Effector memory CD4-positive, alpha-beta T cell (primary cell): ENCODE results near the gene TRNAU1AP.
A peak's percentile ranks its signal among the peaks of the same experiment; 100 is the strongest.

Experiments used
- DNase-seq, 3 donors: peaks; one replicate each; pipeline ENCODE4 v3.0.0-alpha.2; 2020
- H3K27ac ChIP-seq: 2 replicates; pipeline ENCODE4 v1.7.0; 2013; ENCODE audit warnings: mild to moderate bottlenecking, low read length, moderate library complexity; ENCODE audit not compliant: insufficient read depth, poor library complexity, severe bottlenecking
- H3K27me3 ChIP-seq: replicated peaks from 2 replicates; pipeline ENCODE4 v1.7.0; 2013; ENCODE audit warnings: mild to moderate bottlenecking, low read length; ENCODE audit not compliant: insufficient read depth, control insufficient read depth, poor library complexity, severe bottlenecking
- H3K36me3 ChIP-seq: 2 replicates; pipeline ENCODE4 v1.7.0; 2013; ENCODE audit warnings: mild to moderate bottlenecking, low read length, moderate library complexity; ENCODE audit not compliant: control insufficient read depth, insufficient read depth
- H3K4me1 ChIP-seq: 2 replicates; pipeline ENCODE4 v1.7.0; 2013; ENCODE audit warnings: low read length, mild to moderate bottlenecking; ENCODE audit not compliant: control insufficient read depth, insufficient read depth, poor library complexity, severe bottlenecking
- H3K4me3 ChIP-seq: 2 replicates; pipeline ENCODE4 v1.7.0; 2013; ENCODE audit warnings: low read length, low read depth, mild to moderate bottlenecking; ENCODE audit not compliant: insufficient read depth, poor library complexity, severe bottlenecking
- H3K9me3 ChIP-seq: 2 replicates; pipeline ENCODE4 v1.7.0; 2013; ENCODE audit warnings: mild to moderate bottlenecking, low read length, moderate library complexity; ENCODE audit not compliant: control insufficient read depth
- total RNA-seq, 3 donors: gene quantifications; one replicate each; lab custom pipeline; 2026; lab: John Stamatoyannopoulos, UW

Gene TRNAU1AP
- total RNA-seq = 17.8 to 23.2 (median 19.1) reads per million in 3 donors

- Histone ChIP-seq H3K36me3 (peaks cover 3% of the 10 kb centered on the region), H3K4me3 (peak within 1 kb of the TSS; percentile 88), H3K27ac (peak within 1 kb of the TSS; percentile 74), H3K9me3 (no peaks in the 10 kb centered on the region), H3K27me3 (no peaks in the 10 kb centered on the region), H3K4me1 (no peaks in the 10 kb centered on the region)
- DNase-seq = peak; percentile 94 to 95 (median 95)
Measured at GRCh38 chr1:28552758-28553663, at the start of gene TRNAU1AP. Gene TRNAU1AP (plus strand): TSS chr1:28553085. CDS start chr1:28553111, 26 bp downstream.

GRCh38 chr1:28503117-28503516, 49.8 kb upstream of the TRNAU1AP start:
- Histone ChIP-seq H3K27me3 (no peaks in the 10 kb centered on the region), H3K36me3 (no peaks in the 10 kb centered on the region), H3K27ac (no peak overlapping the region), H3K4me3 (no peak overlapping the region), H3K9me3 (no peaks in the 10 kb centered on the region), H3K4me1 (peaks cover 10% of the 10 kb centered on the region)
- DNase-seq = no peak

GRCh38 chr1:28505406-28506187, 47.3 kb upstream of the TRNAU1AP start, which contains the start of gene RCC1:
Gene RCC1 (plus strand): TSS chr1:28506043. CDS start chr1:28529867, 23,824 bp downstream.
- H3K27me3 ChIP-seq = no peaks in the 10 kb centered on the region
- peaks cover 35% of the 10 kb centered on the region for H3K4me1 ChIP-seq
- peak; percentile 93 to 94 (median 93) for DNase-seq
- H3K27ac ChIP-seq = peak within 1 kb of the TSS; percentile 78
- H3K36me3 ChIP-seq = peaks cover 10% of the 10 kb centered on the region
- peak within 1 kb of the TSS; percentile 79 for H3K4me3 ChIP-seq
- H3K9me3 ChIP-seq = no peaks in the 10 kb centered on the region

GRCh38 chr1:28506907-28507246, 46.0 kb upstream of the TRNAU1AP start:
- H3K4me1 ChIP-seq = peaks cover 43% of the 10 kb centered on the region

GRCh38 chr1:28507247-28507645, 45.6 kb upstream of the TRNAU1AP start:
- peak overlapping the region; percentile 79 for H3K4me3 ChIP-seq
- H3K36me3 ChIP-seq = peaks cover 17% of the 10 kb centered on the region
- peak overlapping the region; percentile 78 for H3K27ac ChIP-seq
- peaks cover 47% of the 10 kb centered on the region for H3K4me1 ChIP-seq
- H3K27me3 ChIP-seq = no peaks in the 10 kb centered on the region
- no peak for DNase-seq
- no peaks in the 10 kb centered on the region for H3K9me3 ChIP-seq

More at GRCh38 chr1:28506907-28507246, 46.0 kb upstream of the TRNAU1AP start:
- H3K9me3 ChIP-seq = no peaks in the 10 kb centered on the region
- no peak for DNase-seq
- H3K36me3 ChIP-seq = peaks cover 14% of the 10 kb centered on the region
- H3K4me3 ChIP-seq = peak overlapping the region; percentile 79
- no peaks in the 10 kb centered on the region for H3K27me3 ChIP-seq
- peak overlapping the region; percentile 78 for H3K27ac ChIP-seq

- H3K4me1 ChIP-seq = peaks cover 48% of the 10 kb centered on the region
- peaks cover 22% of the 10 kb centered on the region for H3K36me3 ChIP-seq
- no peaks in the 10 kb centered on the region for H3K27me3 ChIP-seq
- H3K4me3 ChIP-seq = peak overlapping the region; percentile 79
- peak overlapping the region; percentile 78 for H3K27ac ChIP-seq
- no peaks in the 10 kb centered on the region for H3K9me3 ChIP-seq
- DNase-seq = no peak
Measured at GRCh38 chr1:28507646-28508434, 45.0 kb upstream of the TRNAU1AP start.

GRCh38 chr1:28508435-28508754, 44.5 kb upstream of the TRNAU1AP start:
- peaks cover 22% of the 10 kb centered on the region for H3K36me3 ChIP-seq
- H3K27me3 ChIP-seq = no peaks in the 10 kb centered on the region
- no peak for DNase-seq
- H3K27ac ChIP-seq = peak overlapping the region; percentile 46
- H3K4me1 ChIP-seq = peaks cover 48% of the 10 kb centered on the region
- no peaks in the 10 kb centered on the region for H3K9me3 ChIP-seq
- no peak overlapping the region for H3K4me3 ChIP-seq

- DNase-seq = no peak
- H3K36me3 ChIP-seq = peaks cover 29% of the 10 kb centered on the region
- H3K9me3 ChIP-seq = no peaks in the 10 kb centered on the region
- H3K4me3 ChIP-seq = peak overlapping the region; percentile 3
- H3K27ac ChIP-seq = peak overlapping the region; percentile 46
- peaks cover 48% of the 10 kb centered on the region for H3K4me1 ChIP-seq
- H3K27me3 ChIP-seq = no peaks in the 10 kb centered on the region
Measured at GRCh38 chr1:28509705-28510272, 43.1 kb upstream of the TRNAU1AP start.

GRCh38 chr1:28510273-28510969, 42.5 kb upstream of the TRNAU1AP start:
- Histone ChIP-seq H3K4me3 (peak overlapping the region; percentile 3), H3K36me3 (peaks cover 29% of the 10 kb centered on the region), H3K27ac (peak overlapping the region; percentile 46), H3K4me1 (peaks cover 48% of the 10 kb centered on the region), H3K27me3 (no peaks in the 10 kb centered on the region), H3K9me3 (no peaks in the 10 kb centered on the region)
- DNase-seq = no peak
